Large intestine (tissue), 3 donors: ENCODE measurements around the gene DNAAF5. TPM values are rescaled to one million over a fixed set of nuclear protein-coding genes. Genes with fewer than 3 reads are reported as not detected.
A peak's percentile ranks its signal among the peaks of the same experiment; 100 is the strongest.

ENCODE experiments used
- DNase-seq, 2 donors: peaks; one replicate each; pipeline versions ENCODE4 v3.0.0 to v3.0.0-alpha.2; 2013
- H3K27ac ChIP-seq: one replicate; pipeline ENCODE4 v1.5.1; 2013; ENCODE audit warnings: low read length
- H3K27me3 ChIP-seq: 2 replicates; pipeline ENCODE4 v1.6.1; 2013; ENCODE audit warnings: low read length; ENCODE audit not compliant: control insufficient read depth, insufficient read depth
- H3K36me3 ChIP-seq: 2 replicates; pipeline ENCODE4 v1.6.1; 2013; ENCODE audit warnings: low read length; ENCODE audit not compliant: control insufficient read depth, insufficient read depth
- H3K4me1 ChIP-seq: one replicate; pipeline ENCODE4 v1.6.1; 2013; ENCODE audit warnings: low read length; ENCODE audit not compliant: control insufficient read depth, insufficient read depth
- H3K4me3 ChIP-seq: one replicate; pipeline ENCODE4 v1.5.1; 2013; ENCODE audit warnings: low read length
- H3K9me3 ChIP-seq: one replicate; pipeline ENCODE4 v1.6.1; 2013; ENCODE audit warnings: mild to moderate bottlenecking, low read depth, low read length, moderate library complexity; ENCODE audit not compliant: control insufficient read depth
- WGBS: methylation state at CpG from one replicate; pipeline ENCODE4 v1.1.5; 2013; ENCODE audit warnings: low lambda C conversion rate; ENCODE audit not compliant: insufficient coverage; 5-methylcytosine and 5-hydroxymethylcytosine counted together
- polyA plus RNA-seq: library from polyadenylated mRNA; unstranded; fragments of 120-200 nt; gene quantifications from one replicate; pipeline ENCODE4 v1.2.1, GENCODE V29; 2013

The DNAAF5 gene
- polyA plus RNA-seq, 1 donor: 26.8 TPM

GRCh38 chr7:767941-768731, 41.6 kb downstream of the DNAAF5 start:
- H3K4me1 ChIP-seq: peaks cover 21% of the 10 kb centered on the region
- H3K4me3 ChIP-seq: no peak overlapping the region
- WGBS: no CpG with 5 or more reads among the region's 65 CpGs
- H3K27me3 ChIP-seq: no peaks in the 10 kb centered on the region
- H3K9me3 ChIP-seq: peaks cover 8% of the 10 kb centered on the region
- H3K27ac ChIP-seq: no peak overlapping the region
- peak in 1 of 2 donors; percentile 55 for DNase-seq
- peaks cover 65% of the 10 kb centered on the region for H3K36me3 ChIP-seq

GRCh38 chr7:768881-769504, 42.5 kb downstream of the DNAAF5 start:
- DNase-seq: peak in 1 of 2 donors; percentile 29
- no peaks in the 10 kb centered on the region for H3K27me3 ChIP-seq
- H3K27ac ChIP-seq: no peak overlapping the region
- H3K4me1 ChIP-seq: peaks cover 21% of the 10 kb centered on the region
- peaks cover 64% of the 10 kb centered on the region for H3K36me3 ChIP-seq
- peaks cover 8% of the 10 kb centered on the region for H3K9me3 ChIP-seq
- no peak overlapping the region for H3K4me3 ChIP-seq
- no CpG with 5 or more reads among the region's 36 CpGs for WGBS

- no peak for DNase-seq
- H3K27ac ChIP-seq: peak overlapping the region; percentile 87
- no peaks in the 10 kb centered on the region for H3K27me3 ChIP-seq
- peaks cover 8% of the 10 kb centered on the region for H3K9me3 ChIP-seq
- no CpG with 5 or more reads among the region's 14 CpGs for WGBS
- H3K4me1 ChIP-seq: peaks cover 21% of the 10 kb centered on the region
- peaks cover 61% of the 10 kb centered on the region for H3K36me3 ChIP-seq
- no peak overlapping the region for H3K4me3 ChIP-seq
Observed at GRCh38 chr7:770336-770735, 43.8 kb downstream of the DNAAF5 start.

GRCh38 chr7:770741-771166, 44.3 kb downstream of the DNAAF5 start:
- Histone ChIP-seq H3K4me3 (no peak overlapping the region), H3K9me3 (peaks cover 8% of the 10 kb centered on the region), H3K4me1 (peaks cover 21% of the 10 kb centered on the region), H3K27ac (peak overlapping the region; percentile 87), H3K36me3 (peaks cover 61% of the 10 kb centered on the region), H3K27me3 (no peaks in the 10 kb centered on the region)
- WGBS: no CpG with 5 or more reads among the region's 7 CpGs
- peak in 1 of 2 donors; percentile 54 for DNase-seq

- Histone ChIP-seq H3K4me3 (no peak overlapping the region), H3K27ac (peak overlapping the region; percentile 87), H3K9me3 (peaks cover 8% of the 10 kb centered on the region), H3K27me3 (no peaks in the 10 kb centered on the region), H3K4me1 (peaks cover 21% of the 10 kb centered on the region), H3K36me3 (peaks cover 62% of the 10 kb centered on the region)
- peak; percentile 74 to 82 for DNase-seq
- WGBS: 83% methylated on average over 1 of the region's 24 CpGs
Observed at GRCh38 chr7:771234-772004, 44.9 kb downstream of the DNAAF5 start.

GRCh38 chr7:772005-772294, 45.5 kb downstream of the DNAAF5 start:
- no peaks in the 10 kb centered on the region for H3K27me3 ChIP-seq
- DNase-seq: no peak
- H3K27ac ChIP-seq: peak overlapping the region; percentile 87
- no CpG with 5 or more reads among the region's 11 CpGs for WGBS
- no peak overlapping the region for H3K4me3 ChIP-seq
- peaks cover 63% of the 10 kb centered on the region for H3K36me3 ChIP-seq
- H3K9me3 ChIP-seq: peaks cover 8% of the 10 kb centered on the region
- H3K4me1 ChIP-seq: peaks cover 21% of the 10 kb centered on the region

GRCh38 chr7:772392-772791, 45.9 kb downstream of the DNAAF5 start:
- Histone ChIP-seq H3K9me3 (peaks cover 8% of the 10 kb centered on the region), H3K4me3 (no peak overlapping the region), H3K27ac (no peak overlapping the region), H3K36me3 (peaks cover 67% of the 10 kb centered on the region), H3K4me1 (peaks cover 21% of the 10 kb centered on the region), H3K27me3 (no peaks in the 10 kb centered on the region)
- WGBS: no CpG with 5 or more reads among the region's 13 CpGs
- no peak for DNase-seq

- Histone ChIP-seq H3K9me3 (peaks cover 3% of the 10 kb centered on the region), H3K27me3 (no peaks in the 10 kb centered on the region), H3K4me3 (no peak overlapping the region), H3K36me3 (peaks cover 71% of the 10 kb centered on the region), H3K4me1 (peaks cover 21% of the 10 kb centered on the region), H3K27ac (no peak overlapping the region)
- 100% methylated on average over 1 of the region's 32 CpGs for WGBS
- no peak for DNase-seq
Observed at GRCh38 chr7:772861-773621, 46.5 kb downstream of the DNAAF5 start.

GRCh38 chr7:773622-773915, 47.1 kb downstream of the DNAAF5 start:
- peaks cover 72% of the 10 kb centered on the region for H3K36me3 ChIP-seq
- no CpG with 5 or more reads among the region's 12 CpGs for WGBS

More at GRCh38 chr7:773622-773915, 47.1 kb downstream of the DNAAF5 start:
- Histone ChIP-seq H3K9me3 (no peaks in the 10 kb centered on the region), H3K27ac (no peak overlapping the region), H3K4me3 (no peak overlapping the region), H3K4me1 (peaks cover 21% of the 10 kb centered on the region), H3K27me3 (no peaks in the 10 kb centered on the region)
- no peak for DNase-seq
